Skeletal muscle cell (primary cell): ENCODE results near the gene GRID2.
"Not testable (repeated sequence)": the region's sequence is repeated elsewhere in the genome, so short reads cannot be mapped to it uniquely, and the experiment has no call there.

ENCODE experiments used
- DNase-seq: peaks from one replicate; pipeline ENCODE4 v3.0.0-alpha.2; 2010; ENCODE audit warnings: low read depth
- H3K4me3 ChIP-seq: 2 replicates; pipeline ENCODE4 v1.5.1; 2011; ENCODE audit warnings: low read depth, mild to moderate bottlenecking, control low read depth, low read length, moderate library complexity

The GRID2 gene

GRCh38 chr4:92399032-92399431 lies 95.3 kb downstream of the GRID2 start:
- H3K4me3 ChIP-seq: no peak overlapping the region
- no peak for DNase-seq

GRCh38 chr4:92403525-92403924 lies 99.8 kb downstream of the GRID2 start:
- not testable (repeated sequence) for DNase-seq, H3K4me3 ChIP-seq

- no peak for DNase-seq
- H3K4me3 ChIP-seq: no peak overlapping the region
These were observed 102.7 kb downstream of the GRID2 start for GRCh38 chr4:92406488-92406887.

GRCh38 chr4:92421920-92422319 lies 118.2 kb downstream of the GRID2 start:
- no peak for DNase-seq
- no peak overlapping the region for H3K4me3 ChIP-seq

- DNase-seq: no peak
- no peak overlapping the region for H3K4me3 ChIP-seq
These were observed 129.5 kb downstream of the GRID2 start for GRCh38 chr4:92433272-92433758.

- H3K4me3 ChIP-seq, DNase-seq: not testable (repeated sequence)
These were observed 135.0 kb downstream of the GRID2 start for GRCh38 chr4:92438722-92439121.

- H3K4me3 ChIP-seq, DNase-seq: not testable (repeated sequence)
These were observed 138.4 kb downstream of the GRID2 start for GRCh38 chr4:92442131-92442530.

- H3K4me3 ChIP-seq, DNase-seq: not testable (repeated sequence)
These were observed 140.5 kb downstream of the GRID2 start for GRCh38 chr4:92444143-92444843.

- H3K4me3 ChIP-seq: no peak overlapping the region
- no peak for DNase-seq
These were observed 141.4 kb downstream of the GRID2 start for GRCh38 chr4:92445127-92445526.

- DNase-seq: no peak
- H3K4me3 ChIP-seq: no peak overlapping the region
These were observed 143.6 kb downstream of the GRID2 start for GRCh38 chr4:92447255-92447905.

- H3K4me3 ChIP-seq, DNase-seq: not testable (repeated sequence)
These were observed 144.4 kb downstream of the GRID2 start for GRCh38 chr4:92448176-92448575.

GRCh38 chr4:92450694-92451093 lies 146.9 kb downstream of the GRID2 start:
- no peak overlapping the region for H3K4me3 ChIP-seq
- DNase-seq: no peak

GRCh38 chr4:92451782-92452181 lies 148.0 kb downstream of the GRID2 start:
- no peak overlapping the region for H3K4me3 ChIP-seq
- DNase-seq: no peak

GRCh38 chr4:92452383-92452782 lies 148.6 kb downstream of the GRID2 start:
- not testable (repeated sequence) for H3K4me3 ChIP-seq, DNase-seq

GRCh38 chr4:92455329-92455839 lies 151.6 kb downstream of the GRID2 start:
- no peak for DNase-seq
- no peak overlapping the region for H3K4me3 ChIP-seq

- no peak overlapping the region for H3K4me3 ChIP-seq
- no peak for DNase-seq
These were observed 152.2 kb downstream of the GRID2 start for GRCh38 chr4:92455951-92456350.

- no peak for DNase-seq
These were observed 158.0 kb downstream of the GRID2 start for GRCh38 chr4:92461732-92462131.

GRCh38 chr4:92477298-92477697 lies 173.5 kb downstream of the GRID2 start:
- no peak overlapping the region for H3K4me3 ChIP-seq
- DNase-seq: no peak

More at GRCh38 chr4:92461732-92462131, 158.0 kb downstream of the GRID2 start:
- H3K4me3 ChIP-seq: no peak overlapping the region

- no peak overlapping the region for H3K4me3 ChIP-seq
- no peak for DNase-seq
These were observed 179.6 kb downstream of the GRID2 start for GRCh38 chr4:92483341-92483740.

- no peak for DNase-seq
- no peak overlapping the region for H3K4me3 ChIP-seq
These were observed 184.7 kb downstream of the GRID2 start for GRCh38 chr4:92488496-92488895.

GRCh38 chr4:92497141-92497540 lies 193.4 kb downstream of the GRID2 start:
- H3K4me3 ChIP-seq: no peak overlapping the region
- no peak for DNase-seq
